OCI-LY1 (cell line): ENCODE measurements around the gene ABCF1.

Experiments
- CTCF ChIP-seq: fragments of 200-600 bp; sonication (generic), shearing (Covaris generic); IDR thresholded peaks from 2 replicates; pipeline ENCODE4 v1.5.1; 2017; ENCODE audit warnings: mild to moderate bottlenecking, antibody characterized with exemption, low read length, moderate library complexity, mixed read lengths
- EZH2 ChIP-seq: fragments of 200-600 bp; sonication (generic), shearing (Covaris generic); IDR thresholded peaks from 2 replicates; pipeline ENCODE4 v1.8.0; 2017; ENCODE audit warnings: borderline replicate concordance, mixed run types, mild to moderate bottlenecking, antibody characterized with exemption, low read length, moderate library complexity, mixed read lengths

GRCh38 chr6:30619561-30619960 is 48.3 kb downstream of the ABCF1 start:
- TF ChIP-seq CTCF = no peak
- no peak for TF ChIP-seq EZH2
